PC-3 (cell line): Measurements from ENCODE around the gene RNF2.

Experiments used
- CTCF ChIP-seq: fragments of 300-600 bp; sonication (generic); conservative IDR thresholded peaks from 2 replicates; pipeline ENCODE4 v1.5.1; 2017; ENCODE audit warnings: antibody characterized with exemption, low read depth, mild to moderate bottlenecking, low read length
- EZH2 ChIP-seq: fragments of 300-600 bp; sonication (generic); IDR thresholded peaks from one replicate; pipeline ENCODE4 v1.6.1; 2017; ENCODE audit warnings: antibody characterized with exemption, mild to moderate bottlenecking, low read length; ENCODE audit not compliant: unreplicated experiment
- EZH2phosphoT487 ChIP-seq: fragments of 300-600 bp; sonication (generic); IDR thresholded peaks from 2 replicates; pipeline ENCODE4 v1.6.1; 2018; ENCODE audit warnings: mild to moderate bottlenecking, antibody characterized with exemption, low read length, borderline replicate concordance

GRCh38 chr1:185042737-185043136 is 2.6 kb upstream of the RNF2 start:
- TF ChIP-seq CTCF (no peak), EZH2 (no peak), EZH2phosphoT487 (no peak)
